OCI-LY7 (cell line): Measurements from ENCODE around the gene DDX51. TPM values are rescaled to one million over a fixed set of nuclear protein-coding genes. Genes with fewer than 3 reads are reported as not detected.

Experiments
- BruUV-seq: library from RNA; stranded (reverse); fragments of 400-500 nt; replicated peaks from 2 replicates; lab custom pipeline; 2021; lab: Mats Ljungman, UMichigan
- CTCF ChIA-PET: fragments of 300-600 bp; sonication (Branson Sonifier 250); formaldehyde crosslinking; loops from one replicate; lab custom pipeline; 2022; ENCODE audit warnings: antibody characterized with exemption; ENCODE audit not compliant: unreplicated experiment; lab: Charles Lee
- POLR2A ChIA-PET: fragments of 300-600 bp; sonication (Branson Sonifier 250); formaldehyde crosslinking; loops from one replicate; lab custom pipeline; 2022; ENCODE audit warnings: antibody characterized with exemption; lab: Charles Lee
- DNase-seq: peaks from one replicate; pipeline ENCODE4 v3.0.0-alpha.2; 2015; ENCODE audit warnings: low spot score
- H2AFZ ChIP-seq: fragments of 200-600 bp; sonication (generic), shearing (Covaris generic); 2 replicates; pipeline ENCODE4 v1.6.1; 2014; ENCODE audit warnings: mild to moderate bottlenecking, antibody characterized with exemption, low read length, moderate library complexity
- H3K27ac ChIP-seq: fragments of 200-600 bp; sonication (generic); 2 replicates; pipeline ENCODE4 v1.5.1; 2014; ENCODE audit warnings: mixed run types, low read depth, mild to moderate bottlenecking, moderate library complexity, low read length, inconsistent platforms; ENCODE audit not compliant: poor library complexity, severe bottlenecking
- H3K36me3 ChIP-seq: fragments of 200-600 bp; sonication (generic); 2 replicates; pipeline ENCODE4 v1.6.1; 2014; ENCODE audit warnings: mild to moderate bottlenecking, antibody characterized with exemption, low read length, moderate library complexity, mixed read lengths; ENCODE audit not compliant: insufficient read depth
- H3K4me1 ChIP-seq: fragments of 200-600 bp; sonication (generic); 2 replicates; pipeline ENCODE4 v1.5.1; 2014; ENCODE audit warnings: mild to moderate bottlenecking, low read length; ENCODE audit not compliant: insufficient read depth, poor library complexity, severe bottlenecking
- H3K4me2 ChIP-seq: fragments of 200-600 bp; sonication (generic); 2 replicates; pipeline ENCODE4 v1.6.1; 2014; ENCODE audit warnings: mild to moderate bottlenecking, low read length
- H3K4me3 ChIP-seq: fragments of 200-600 bp; sonication (generic); 2 replicates; pipeline ENCODE4 v1.5.1; 2014; ENCODE audit warnings: mild to moderate bottlenecking, low read depth, low read length; ENCODE audit not compliant: poor library complexity, severe bottlenecking
- H3K79me2 ChIP-seq: fragments of 200-600 bp; sonication (generic); 2 replicates; pipeline ENCODE4 v1.6.1; 2016; ENCODE audit warnings: low read depth, mild to moderate bottlenecking, low read length, moderate library complexity, mixed read lengths; ENCODE audit not compliant: insufficient read depth
- H3K9me2 ChIP-seq: fragments of 200-600 bp; sonication (generic); 2 replicates; pipeline ENCODE4 v1.6.1; 2016; ENCODE audit warnings: mild to moderate bottlenecking, low read length, mixed read lengths; ENCODE audit not compliant: insufficient read depth
- H3K9me3 ChIP-seq: fragments of 200-600 bp; sonication (generic); 2 replicates; pipeline ENCODE4 v1.6.1; 2014; ENCODE audit warnings: mild to moderate bottlenecking, mixed run types, low read length, mixed read lengths
- H4K20me1 ChIP-seq: fragments of 200-600 bp; sonication (generic); 2 replicates; pipeline ENCODE4 v1.6.1; 2014; ENCODE audit warnings: mild to moderate bottlenecking, antibody characterized with exemption, low read length, moderate library complexity, mixed read lengths; ENCODE audit not compliant: insufficient read depth
- CTCF ChIP-seq: fragments of 200-600 bp; sonication (generic); conservative IDR thresholded peaks from 2 replicates; pipeline ENCODE4 v1.5.1; 2014; ENCODE audit warnings: mild to moderate bottlenecking, antibody characterized with exemption, low read length, moderate library complexity, mixed read lengths
- EZH2phosphoT487 ChIP-seq: fragments of 200-600 bp; sonication (generic); IDR thresholded peaks from 2 replicates; pipeline ENCODE4 v1.6.1; 2018; ENCODE audit warnings: low read depth, borderline replicate concordance, mild to moderate bottlenecking, mixed run types, antibody characterized with exemption, low read length, moderate library complexity, mixed read lengths
- intact Hi-C: fragments of 100-400 bp; cut with micrococcal nuclease; formaldehyde crosslinking; loops from one replicate; pipeline ENCODE4 v1.10.0; 2022; ENCODE audit not compliant: unreplicated experiment
- total RNA-seq, 2 experiments: library from RNA; depleted of rRNA in 1 of 2; stranded (reverse); fragments of >200 nt in 1 of 2; shearing (Covaris generic) in 1 of 2; gene quantifications; 2 replicates each; pipeline ENCODE4 v1.2.3, GENCODE V29; 2014 to 2022

The DDX51 gene
- total RNA-seq, 2 experiments from 2014 or later, result 47.1 to 63.1 TPM

DNA sequence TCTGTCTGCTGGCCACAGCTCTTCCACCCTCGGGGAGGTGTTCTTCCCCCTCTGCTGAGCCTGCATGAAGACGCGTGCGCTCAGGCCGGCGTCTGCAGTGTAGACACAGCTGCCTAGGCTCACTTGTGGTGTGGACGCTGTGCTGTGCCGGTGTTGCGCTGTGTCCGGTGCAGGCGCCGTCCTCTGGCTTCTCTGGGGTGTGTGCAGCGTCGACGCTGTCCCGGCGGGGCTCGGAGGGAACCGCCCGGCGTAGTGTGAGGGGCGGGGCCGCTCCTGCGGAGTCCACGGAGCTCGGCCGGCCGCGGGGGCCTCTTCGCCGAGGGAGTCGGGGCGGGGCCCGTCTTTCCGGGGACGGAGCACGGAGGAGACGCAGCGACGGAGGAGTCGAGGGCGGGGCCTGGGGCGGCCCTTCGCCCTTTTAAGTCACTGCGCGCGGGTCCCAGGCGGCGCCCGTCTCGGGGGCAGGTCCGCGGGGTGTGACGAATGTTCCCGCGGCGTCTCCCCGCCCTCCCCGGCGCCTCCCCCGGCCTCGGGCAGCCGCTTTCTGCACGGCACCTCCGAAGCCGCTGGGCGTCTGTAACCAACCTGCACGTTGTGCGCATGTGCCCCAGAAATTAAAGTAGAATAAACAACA, 45.4 kb upstream of the DDX51 start:
- POLR2A ChIA-PET, result no interaction called here

DNA sequence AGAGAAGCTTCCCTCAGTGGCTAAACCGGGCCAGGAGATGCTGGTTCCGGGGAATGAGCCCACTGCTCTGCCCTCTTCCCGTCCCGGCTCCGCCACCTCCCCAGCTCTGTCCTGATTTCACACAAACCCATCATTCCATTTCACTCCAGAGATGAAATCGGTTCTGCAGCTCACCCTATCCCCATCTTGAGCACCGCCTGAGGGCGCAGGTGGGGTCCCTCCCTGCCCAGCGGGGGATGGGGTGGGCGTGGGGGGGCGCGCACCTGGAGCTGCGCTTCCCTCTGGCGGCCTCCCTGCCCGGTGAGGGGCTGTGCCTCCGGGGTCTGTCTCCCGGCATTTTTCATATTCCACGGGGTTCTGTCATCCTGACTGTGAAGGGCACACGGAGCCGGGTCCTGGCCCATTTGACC, 44.8 kb upstream of the DDX51 start:
- POLR2A ChIA-PET, result no interaction called here
- 0 out of 2 replicates have a peak overlapping the region, but pooled peaks have one; percentile 41 for H3K4me2 ChIP-seq
- DNase-seq, result no peak
- H3K9me2 ChIP-seq, result no peaks in the 10 kb centered on the region
- H3K27ac ChIP-seq, result no peak overlapping the region
- no peaks in the 10 kb centered on the region for H3K79me2 ChIP-seq
- TF ChIP-seq CTCF (no peak), EZH2phosphoT487 (no peak)
- no peak overlapping the region for H3K4me3 ChIP-seq
- no peaks in the 10 kb centered on the region for H3K9me3 ChIP-seq
- H3K36me3 ChIP-seq, result no peaks in the 10 kb centered on the region
- no peaks in the 10 kb centered on the region for H3K4me1 ChIP-seq
- intact Hi-C loops, result no loop called here
- CTCF ChIA-PET, result interaction anchor here (0.6 kb wide), 1 partner anchor 986 kb away, joined by 3 read pairs; no protein-coding TSS in a partner anchor
- no TSS peak for BruUV-seq
- no peaks in the 10 kb centered on the region for H4K20me1 ChIP-seq
- H2AFZ ChIP-seq, result no peak overlapping the region

More for the DNA sequence above, 45.4 kb upstream of the DDX51 start:
- CTCF ChIA-PET, result interaction anchor here (0.6 kb wide), 1 partner anchor 987 kb away, joined by 3 read pairs; no protein-coding TSS in a partner anchor
- Histone ChIP-seq H4K20me1 (no peaks in the 10 kb centered on the region), H3K79me2 (no peaks in the 10 kb centered on the region), H3K27ac (no peak overlapping the region), H2AFZ (no peak overlapping the region), H3K9me2 (no peaks in the 10 kb centered on the region), H3K4me1 (no peaks in the 10 kb centered on the region), H3K9me3 (no peaks in the 10 kb centered on the region), H3K4me3 (no peak overlapping the region), H3K36me3 (no peaks in the 10 kb centered on the region), H3K4me2 (peak overlapping the region; percentile 41; the same call in 1 of the 2 replicates)
- no peak for TF ChIP-seq CTCF
- TF ChIP-seq EZH2phosphoT487, result no peak
- DNase-seq, result no peak
- intact Hi-C loops, result no loop called here
- no TSS peak for BruUV-seq

DNA sequence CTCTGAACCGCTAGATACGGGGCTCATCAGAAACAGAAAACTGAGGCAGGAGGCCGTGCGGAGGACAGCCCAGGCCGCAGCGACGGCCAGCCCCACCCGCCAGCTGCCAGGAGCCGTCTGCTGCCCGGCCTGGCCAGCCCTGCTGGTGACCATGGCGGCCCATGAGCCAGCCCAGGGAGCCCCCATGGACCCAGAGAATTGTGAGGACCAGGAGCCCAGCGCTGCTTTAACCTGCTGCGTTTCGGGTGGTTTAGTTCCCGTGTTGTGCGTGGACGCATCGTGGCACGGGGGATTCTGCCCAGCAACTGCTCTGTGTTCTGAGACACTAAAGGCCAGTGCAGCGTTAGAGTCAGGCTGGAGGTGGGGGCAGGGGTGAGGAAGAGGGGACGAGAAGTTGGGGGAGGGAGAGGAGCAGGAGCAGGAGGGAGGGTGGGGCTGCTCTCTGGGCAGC, 44.4 kb upstream of the DDX51 start:
- no TSS peak for BruUV-seq
- CTCF ChIA-PET, result interaction anchor here (0.6 kb wide), 1 partner anchor 986 kb away, joined by 3 read pairs; no protein-coding TSS in a partner anchor
- DNase-seq, result no peak

More for the DNA sequence above, 44.4 kb upstream of the DDX51 start:
- H3K9me2 ChIP-seq, result no peaks in the 10 kb centered on the region
- H3K79me2 ChIP-seq, result no peaks in the 10 kb centered on the region
- no peak overlapping the region for H2AFZ ChIP-seq
- TF ChIP-seq CTCF (no peak), EZH2phosphoT487 (no peak)
- H3K36me3 ChIP-seq, result no peaks in the 10 kb centered on the region
- H3K4me3 ChIP-seq, result no peak overlapping the region
- intact Hi-C loops, result no loop called here
- H3K9me3 ChIP-seq, result no peaks in the 10 kb centered on the region
- no peak overlapping the region for H3K4me2 ChIP-seq
- no peaks in the 10 kb centered on the region for H4K20me1 ChIP-seq
- POLR2A ChIA-PET, result no interaction called here
- no peaks in the 10 kb centered on the region for H3K4me1 ChIP-seq
- H3K27ac ChIP-seq, result no peak overlapping the region
